ENCODE data around the gene XPO1. TPM values are rescaled to one million over a fixed set of nuclear protein-coding genes. Genes with fewer than 3 reads are reported as not detected.
"Not testable (repeated sequence)": the region's sequence is repeated elsewhere in the genome, so short reads cannot be mapped to it uniquely, and the experiment has no call there.

XPO1 gene
- total RNA-seq, 2 experiments from 2014 or later: 198 to 203 TPM

DNA sequence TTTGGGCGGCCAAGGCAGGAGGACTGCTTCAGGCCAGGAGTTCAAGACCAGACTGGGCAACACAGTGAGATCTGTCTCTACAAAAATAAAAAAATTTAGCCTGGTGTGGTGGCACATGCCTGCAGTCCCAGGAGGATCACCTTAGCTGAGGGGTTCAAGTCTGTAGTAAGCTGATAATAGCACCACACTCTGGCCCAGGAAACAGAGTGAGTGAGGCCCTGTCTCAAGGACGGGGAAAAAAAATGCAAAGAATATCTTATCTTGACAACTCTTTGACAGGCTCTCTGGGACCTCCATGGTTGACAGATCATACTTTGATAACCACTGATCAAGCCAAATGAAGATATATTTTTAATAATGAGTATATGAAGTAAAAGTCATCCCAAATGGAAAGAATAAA lies 89.9 kb downstream of the XPO1 start:
- peaks cover 40% of the 10 kb centered on the region for H3K36me3 Mint-ChIP-seq
- ATAC-seq (no peak), DNase-seq (no peak)
- H3K4me3 Mint-ChIP-seq: no peak overlapping the region
- H3K9me3 Mint-ChIP-seq (ENCODE audit: low read depth): peaks cover 9% of the 10 kb centered on the region
- H3K4me1 Mint-ChIP-seq: peaks cover 13% of the 10 kb centered on the region
- CTCF ChIA-PET: no interaction called here
- no peaks in the 10 kb centered on the region for H3K27me3 Mint-ChIP-seq
- no peak overlapping the region for H3K27ac Mint-ChIP-seq

DNA sequence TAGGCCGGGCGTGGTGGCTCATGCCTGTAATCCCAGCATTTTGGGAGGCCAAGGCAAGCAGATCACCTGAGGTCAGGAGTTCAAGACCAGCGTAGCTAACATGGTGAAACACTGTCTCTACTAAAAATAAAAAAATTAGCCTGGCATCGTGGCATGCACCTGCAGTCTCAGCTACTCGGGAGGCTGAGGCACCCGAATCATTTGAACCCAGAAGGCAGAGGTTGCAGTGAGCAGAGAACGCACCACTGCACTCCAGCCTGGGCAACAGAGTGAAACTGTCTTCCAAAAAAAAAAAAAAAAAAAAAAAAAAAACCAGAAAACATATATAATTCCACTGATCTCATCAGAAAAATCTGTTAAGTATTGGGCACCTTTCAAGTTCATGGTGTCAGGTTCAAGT lies 91.2 kb downstream of the XPO1 start:
- CTCF ChIA-PET: interaction anchor here (0.6 to 1.8 kb wide), 4 partner anchors 21 to 425 kb away, joined by 3 to 5 read pairs (median 4); no protein-coding TSS in a partner anchor
- H3K36me3 Mint-ChIP-seq: peaks cover 41% of the 10 kb centered on the region
- H3K27ac Mint-ChIP-seq; ATAC-seq; H3K9me3 Mint-ChIP-seq (ENCODE audit: low read depth); H3K27me3 Mint-ChIP-seq; DNase-seq; H3K4me3 Mint-ChIP-seq: not testable (repeated sequence)
- peaks cover 21% of the 10 kb centered on the region for H3K4me1 Mint-ChIP-seq

DNA sequence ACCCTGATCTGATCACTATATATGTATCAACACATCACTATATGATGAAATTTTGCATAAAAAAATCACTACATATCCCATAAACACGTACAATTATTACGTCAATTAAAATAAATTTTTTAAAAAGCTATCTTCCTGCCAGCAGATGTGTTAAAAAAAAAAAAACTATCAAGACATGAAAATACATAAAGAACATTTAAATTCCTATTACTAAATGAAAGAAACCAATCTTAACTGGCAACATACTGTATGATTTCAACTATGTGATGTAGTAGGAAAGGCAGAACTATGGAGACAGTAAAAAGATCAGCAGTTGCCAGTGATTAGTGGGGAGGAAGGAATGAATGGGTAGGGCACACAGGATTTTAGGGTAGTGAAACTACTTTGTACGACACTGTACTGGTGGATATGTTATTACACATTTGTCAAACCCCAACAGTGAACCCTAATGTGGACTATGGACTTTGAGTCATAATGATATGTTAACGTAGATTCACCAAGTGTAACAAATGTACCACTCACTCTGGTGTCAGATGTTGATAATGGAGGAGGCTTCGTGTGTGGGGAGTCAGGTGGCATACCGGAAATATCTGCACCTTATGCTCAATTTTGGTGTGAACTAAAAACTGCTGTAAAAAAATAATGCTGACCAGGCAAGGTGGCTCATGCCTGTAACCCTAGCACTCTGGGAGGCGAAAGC lies 94.7 kb downstream of the XPO1 start:
- peak; percentile 36 for ATAC-seq

DNA sequence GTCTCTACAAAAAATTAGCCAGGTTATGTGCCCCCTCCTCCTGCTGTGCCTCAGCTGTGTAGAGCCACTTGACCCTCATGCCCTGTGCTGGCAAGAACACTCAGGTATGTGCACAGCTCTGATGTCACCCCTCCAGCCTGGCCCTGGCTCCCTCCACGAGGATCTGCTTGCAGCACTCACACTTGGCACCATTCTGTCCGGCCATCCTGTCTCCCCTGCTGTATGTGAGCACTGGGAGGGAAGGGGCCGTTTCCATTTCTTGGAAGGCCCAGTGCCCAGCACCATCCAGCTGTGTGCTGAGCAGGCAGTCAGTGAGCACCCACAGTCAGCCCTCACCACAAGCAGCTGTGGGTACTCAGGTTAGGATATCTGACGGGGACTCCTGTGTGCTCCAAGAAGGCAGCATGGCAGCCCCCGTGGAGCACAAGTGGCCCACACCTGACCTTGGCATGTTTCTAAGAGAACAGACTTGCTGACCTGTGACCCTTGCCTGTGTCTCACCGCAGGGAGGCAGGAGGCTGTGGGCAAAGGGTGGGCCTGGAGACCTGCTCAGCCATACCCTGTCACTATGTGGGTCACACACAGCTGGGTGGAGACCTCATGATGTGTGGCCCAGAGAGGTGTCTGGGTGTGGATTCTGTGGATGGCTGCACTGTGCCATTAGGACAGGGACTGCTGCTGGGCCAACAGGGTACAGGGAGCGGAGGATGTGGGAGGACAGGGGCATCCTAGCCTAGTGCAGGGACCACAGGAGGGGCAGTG lies 98.7 kb downstream of the XPO1 start:
- H3K27me3 Mint-ChIP-seq: no peaks in the 10 kb centered on the region
- peaks cover 18% of the 10 kb centered on the region for H3K9me3 Mint-ChIP-seq (ENCODE audit: low read depth)
- H3K27ac Mint-ChIP-seq: no peak overlapping the region
- no peak for ATAC-seq
- DNase-seq: no peak
- H3K4me1 Mint-ChIP-seq: peaks cover 48% of the 10 kb centered on the region
- CTCF ChIA-PET: interaction anchor here (0.8 kb wide), 1 partner anchor 13 kb away, joined by 3 read pairs; no protein-coding TSS in a partner anchor
- H3K4me3 Mint-ChIP-seq: no peak overlapping the region
- H3K36me3 Mint-ChIP-seq: peaks cover 40% of the 10 kb centered on the region

More for the DNA sequence above, 94.7 kb downstream of the XPO1 start:
- Mint-ChIP-seq H3K27me3 (no peaks in the 10 kb centered on the region), H3K27ac (peak overlapping the region; percentile 40), H3K36me3 (peaks cover 32% of the 10 kb centered on the region), H3K9me3 (ENCODE audit: low read depth) (peaks cover 7% of the 10 kb centered on the region), H3K4me3 (no peak overlapping the region), H3K4me1 (peaks cover 31% of the 10 kb centered on the region)
- DNase-seq: no peak
- CTCF ChIA-PET: no interaction called here

DNA sequence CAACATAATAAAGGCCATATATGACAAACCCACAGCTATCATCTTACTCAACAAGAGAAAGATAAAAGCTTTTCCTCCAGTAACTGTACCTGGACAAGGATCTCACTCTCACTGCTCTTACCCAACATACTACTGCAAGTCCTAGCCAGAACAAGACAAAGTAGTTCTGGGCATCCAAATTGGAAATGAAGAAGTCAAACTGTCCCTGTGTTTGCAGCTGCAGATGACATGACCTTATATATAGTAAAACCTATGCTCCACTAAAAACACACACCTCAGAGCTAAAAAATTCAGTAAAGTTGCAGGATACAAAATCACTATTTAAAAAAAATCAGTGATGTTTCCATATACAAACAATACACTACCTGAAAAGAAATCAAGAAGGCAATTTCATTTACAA lies 99.5 kb downstream of the XPO1 start:
- H3K36me3 Mint-ChIP-seq: peaks cover 35% of the 10 kb centered on the region
- peaks cover 14% of the 10 kb centered on the region for H3K9me3 Mint-ChIP-seq (ENCODE audit: low read depth)
- CTCF ChIA-PET: no interaction called here
- H3K4me3 Mint-ChIP-seq: no peak overlapping the region
- peaks cover 52% of the 10 kb centered on the region for H3K4me1 Mint-ChIP-seq
- ATAC-seq (no peak), DNase-seq (no peak)
- no peaks in the 10 kb centered on the region for H3K27me3 Mint-ChIP-seq
- no peak overlapping the region for H3K27ac Mint-ChIP-seq

DNA sequence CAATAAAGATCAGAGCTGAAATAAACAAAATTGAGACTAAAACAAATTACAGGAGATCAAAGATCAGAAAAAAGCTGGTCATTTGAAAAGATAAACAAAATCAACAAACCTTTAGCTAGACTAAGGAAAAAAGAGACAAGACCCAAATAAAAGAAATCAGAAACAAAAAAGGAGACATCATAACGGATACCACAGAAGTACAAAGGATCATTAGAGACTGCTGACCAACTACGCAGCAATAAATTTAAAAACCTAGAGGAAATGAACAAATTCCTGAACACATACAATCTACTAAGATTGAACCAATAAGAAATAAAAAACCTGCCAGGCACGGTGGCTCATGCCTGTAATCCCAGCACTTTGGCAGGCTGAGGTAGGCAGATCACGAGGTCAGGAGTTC lies 101.0 kb downstream of the XPO1 start:
- Mint-ChIP-seq H3K9me3 (ENCODE audit: low read depth) (peaks cover 13% of the 10 kb centered on the region), H3K27ac (no peak overlapping the region), H3K36me3 (peaks cover 27% of the 10 kb centered on the region), H3K4me3 (no peak overlapping the region), H3K4me1 (peaks cover 49% of the 10 kb centered on the region), H3K27me3 (no peaks in the 10 kb centered on the region)
- CTCF ChIA-PET: interaction anchor here (0.9 kb wide), 1 partner anchor 22 kb away, joined by 3 read pairs; no protein-coding TSS in a partner anchor
- DNase-seq (no peak), ATAC-seq (no peak)

DNA sequence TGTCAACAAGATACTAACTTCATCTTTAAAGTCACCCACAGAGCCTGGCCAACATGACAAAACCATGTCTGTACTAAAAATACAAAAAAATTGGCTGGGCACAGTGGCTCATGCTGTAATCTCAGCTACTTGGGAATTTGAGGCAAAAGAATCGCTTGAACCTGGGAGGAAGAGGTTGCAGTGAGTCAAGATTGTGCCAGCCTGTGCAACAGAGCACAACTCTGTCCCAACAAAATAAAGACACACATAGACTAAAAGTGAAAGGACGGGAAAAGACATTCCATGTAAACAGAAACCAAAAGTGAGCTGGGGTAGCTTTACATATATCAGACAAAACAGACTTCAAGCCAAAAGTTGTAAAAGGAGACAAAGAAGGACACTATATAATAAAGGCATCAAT lies 102.1 kb downstream of the XPO1 start:
- no peak overlapping the region for H3K4me3 Mint-ChIP-seq
- ATAC-seq: no peak
- peaks cover 45% of the 10 kb centered on the region for H3K4me1 Mint-ChIP-seq
- CTCF ChIA-PET: interaction anchor here (0.8 to 1.1 kb wide), 3 partner anchors 14 to 94 kb away, joined by 3 to 4 read pairs (median 3); no protein-coding TSS in a partner anchor
- peaks cover 13% of the 10 kb centered on the region for H3K9me3 Mint-ChIP-seq (ENCODE audit: low read depth)
- no peaks in the 10 kb centered on the region for H3K27me3 Mint-ChIP-seq
- H3K36me3 Mint-ChIP-seq: peaks cover 27% of the 10 kb centered on the region
- H3K27ac Mint-ChIP-seq: no peak overlapping the region
- DNase-seq: no peak

DNA sequence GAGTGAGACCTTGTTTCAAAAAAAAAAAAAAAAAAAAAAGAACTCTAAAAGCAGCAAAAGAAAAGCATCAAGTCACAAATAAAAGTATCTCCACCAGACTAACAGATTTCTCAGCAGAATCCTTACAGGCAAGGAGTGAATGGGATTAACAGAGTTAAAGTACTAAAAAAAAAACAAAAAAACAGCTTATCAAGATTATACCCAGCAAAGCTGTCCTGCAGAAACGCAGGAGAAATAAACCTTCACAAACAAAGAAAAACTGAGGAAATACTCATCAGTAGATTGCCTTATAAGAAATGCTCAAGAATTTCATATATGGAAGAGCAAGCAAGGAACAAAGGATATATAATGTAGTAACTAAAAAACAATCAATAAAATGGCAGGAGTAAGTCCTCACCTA lies 102.9 kb downstream of the XPO1 start:
- Mint-ChIP-seq H3K36me3 (peaks cover 29% of the 10 kb centered on the region), H3K9me3 (ENCODE audit: low read depth) (peaks cover 13% of the 10 kb centered on the region), H3K4me3 (no peak overlapping the region), H3K27me3 (no peaks in the 10 kb centered on the region), H3K4me1 (peaks cover 45% of the 10 kb centered on the region), H3K27ac (no peak overlapping the region)
- CTCF ChIA-PET: interaction anchor here (1.0 to 1.1 kb wide), 2 partner anchors 14 to 93 kb away, joined by 3 to 4 read pairs; no protein-coding TSS in a partner anchor
- ATAC-seq (no peak), DNase-seq (no peak)

DNA sequence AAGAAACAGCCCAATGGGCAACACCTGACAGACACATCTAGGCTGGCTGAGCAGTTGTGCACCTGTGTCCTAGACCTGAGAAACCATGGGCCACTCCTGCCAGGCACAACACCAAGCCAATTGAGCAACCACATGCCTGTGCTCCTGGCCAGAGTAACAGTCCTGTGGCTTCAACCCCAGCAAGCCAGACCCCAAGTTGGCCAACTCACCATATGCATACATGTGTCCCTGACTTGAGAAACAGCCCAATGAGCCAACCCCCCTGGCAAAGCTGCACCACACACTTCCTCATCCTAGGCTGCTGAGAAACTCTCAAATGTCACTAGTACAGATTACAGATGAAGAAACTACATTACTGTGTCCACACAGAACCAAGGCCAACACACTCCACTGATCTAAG lies 103.8 kb downstream of the XPO1 start:
- H3K4me3 Mint-ChIP-seq: no peak overlapping the region
- no peaks in the 10 kb centered on the region for H3K27me3 Mint-ChIP-seq
- ATAC-seq (no peak), DNase-seq (no peak)
- H3K4me1 Mint-ChIP-seq: peaks cover 41% of the 10 kb centered on the region
- CTCF ChIA-PET: no interaction called here
- H3K27ac Mint-ChIP-seq: no peak overlapping the region
- H3K36me3 Mint-ChIP-seq: peaks cover 26% of the 10 kb centered on the region
- H3K9me3 Mint-ChIP-seq (ENCODE audit: low read depth): peaks cover 13% of the 10 kb centered on the region

DNA sequence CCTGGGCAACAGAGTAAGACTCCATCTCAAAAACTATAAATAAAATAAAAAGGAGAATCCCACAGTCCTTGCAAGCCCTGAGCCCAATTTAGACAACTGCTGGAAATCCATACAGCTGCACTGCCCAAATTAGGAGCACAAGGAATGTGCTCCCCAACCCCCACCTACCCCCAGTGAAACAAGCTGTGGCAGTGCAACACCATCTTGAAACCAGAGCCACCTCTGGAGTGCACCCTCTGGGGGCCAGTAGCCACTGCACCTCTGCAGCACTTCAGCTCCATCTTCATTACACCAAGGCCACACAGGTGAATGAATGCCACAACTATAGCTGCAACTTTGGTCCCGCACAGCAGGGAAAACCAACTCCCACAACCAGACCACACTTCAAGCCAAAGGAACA lies 104.5 kb downstream of the XPO1 start:
- Mint-ChIP-seq H3K27ac (no peak overlapping the region), H3K27me3 (no peaks in the 10 kb centered on the region), H3K4me1 (peaks cover 36% of the 10 kb centered on the region), H3K4me3 (no peak overlapping the region), H3K9me3 (ENCODE audit: low read depth) (peaks cover 13% of the 10 kb centered on the region), H3K36me3 (peaks cover 21% of the 10 kb centered on the region)
- CTCF ChIA-PET: interaction anchor here (1.5 kb wide), 1 partner anchor 12 kb away, joined by 4 read pairs; no protein-coding TSS in a partner anchor
- DNase-seq: no peak
- no peak for ATAC-seq

DNA sequence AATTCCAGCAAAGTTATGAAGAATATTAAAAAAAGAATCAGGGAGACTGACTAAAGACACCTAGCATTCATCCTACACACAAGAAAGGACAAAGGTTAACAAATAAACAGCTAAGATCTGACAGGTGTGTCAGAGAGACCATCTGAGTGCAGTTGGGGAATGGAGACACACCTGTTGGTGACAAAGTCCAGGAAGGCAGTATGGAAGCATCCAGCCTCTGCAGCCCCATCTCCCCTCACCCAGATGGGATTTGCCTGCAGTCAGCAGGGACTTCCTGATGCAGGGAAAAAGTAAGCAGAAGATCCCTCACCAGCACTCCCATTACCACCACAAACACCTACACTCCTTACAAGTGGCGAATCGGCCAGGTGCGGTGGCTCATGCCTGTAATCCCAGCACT lies 105.2 kb downstream of the XPO1 start:
- no peak overlapping the region for H3K27ac Mint-ChIP-seq
- no peak overlapping the region for H3K4me3 Mint-ChIP-seq
- CTCF ChIA-PET: interaction anchor here (0.9 to 1.5 kb wide), 2 partner anchors 8 to 12 kb away, joined by 3 to 4 read pairs; no protein-coding TSS in a partner anchor
- ATAC-seq (no peak), DNase-seq (no peak)
- peaks cover 12% of the 10 kb centered on the region for H3K9me3 Mint-ChIP-seq (ENCODE audit: low read depth)
- no peaks in the 10 kb centered on the region for H3K27me3 Mint-ChIP-seq
- H3K4me1 Mint-ChIP-seq: peaks cover 34% of the 10 kb centered on the region
- H3K36me3 Mint-ChIP-seq: peaks cover 17% of the 10 kb centered on the region

DNA sequence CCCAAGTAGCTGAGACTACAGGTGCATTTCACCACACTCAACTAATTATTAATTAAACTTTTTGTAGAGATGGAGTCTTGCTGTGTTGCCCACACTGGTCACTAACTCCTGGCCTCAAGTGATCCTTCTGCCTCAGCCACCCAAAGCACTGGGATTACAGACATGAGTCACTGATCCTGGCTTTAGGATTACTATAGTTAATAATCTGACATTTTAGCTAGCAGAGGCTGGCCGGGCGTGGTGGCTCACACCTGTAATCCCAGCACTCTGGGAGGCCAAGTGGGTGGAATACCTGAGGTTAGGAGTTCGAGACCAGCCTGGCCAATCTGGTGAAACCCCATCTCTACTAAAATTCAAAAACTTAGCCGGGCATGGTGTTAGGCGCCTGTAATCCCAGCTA lies 106.8 kb downstream of the XPO1 start:
- Mint-ChIP-seq H3K9me3 (ENCODE audit: low read depth) (peaks cover 3% of the 10 kb centered on the region), H3K36me3 (peaks cover 8% of the 10 kb centered on the region), H3K27ac (no peak overlapping the region), H3K4me1 (peaks cover 33% of the 10 kb centered on the region), H3K4me3 (no peak overlapping the region), H3K27me3 (no peaks in the 10 kb centered on the region)
- DNase-seq: no peak
- CTCF ChIA-PET: no interaction called here
- no peak for ATAC-seq

All from activated CD8-positive, alpha-beta memory T cell treated with anti-CD3 and anti-CD28 coated beads, Interleukin-2, amount 10 ng/mL, durations not matched to agents 7 days and 5 days (primary cell).